GM21390 (cell line): ENCODE measurements around the gene HECTD2.
"Not testable (repeated sequence)": the region's sequence is repeated elsewhere in the genome, so short reads cannot be mapped to it uniquely, and the experiment has no call there.

ENCODE experiments used
- ATAC-seq: cut with Tn5 transposase; IDR thresholded peaks from one replicate; pipeline ENCODE4 v1.9.1; 2021; ENCODE audit not compliant: unreplicated experiment

HECTD2 gene

GRCh38 chr10:91411621-91412020, 1.5 kb downstream of the HECTD2 start:
- no peak for ATAC-seq

- ATAC-seq, result no peak
Observed at GRCh38 chr10:91412354-91413087, 2.4 kb downstream of the HECTD2 start.

DNA sequence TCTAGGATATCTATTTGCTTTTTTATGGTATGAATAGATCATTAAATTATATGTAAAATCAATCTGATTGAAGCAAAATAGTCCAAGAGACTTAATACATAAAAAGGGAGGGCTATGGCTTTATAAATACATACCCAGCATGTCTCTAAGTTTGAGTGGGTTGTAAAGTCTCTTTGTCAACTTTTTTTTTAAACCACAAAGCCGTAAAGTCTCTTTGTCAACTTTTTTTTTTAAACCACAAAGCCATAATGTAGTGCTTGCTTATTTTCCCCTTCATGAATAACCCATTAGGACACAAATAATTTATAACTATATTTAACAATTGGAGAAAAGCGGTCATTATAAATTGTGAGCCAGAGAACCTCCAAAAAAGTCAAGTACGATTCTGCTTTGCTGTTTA, 5.7 kb downstream of the HECTD2 start:
- no peak for ATAC-seq

DNA sequence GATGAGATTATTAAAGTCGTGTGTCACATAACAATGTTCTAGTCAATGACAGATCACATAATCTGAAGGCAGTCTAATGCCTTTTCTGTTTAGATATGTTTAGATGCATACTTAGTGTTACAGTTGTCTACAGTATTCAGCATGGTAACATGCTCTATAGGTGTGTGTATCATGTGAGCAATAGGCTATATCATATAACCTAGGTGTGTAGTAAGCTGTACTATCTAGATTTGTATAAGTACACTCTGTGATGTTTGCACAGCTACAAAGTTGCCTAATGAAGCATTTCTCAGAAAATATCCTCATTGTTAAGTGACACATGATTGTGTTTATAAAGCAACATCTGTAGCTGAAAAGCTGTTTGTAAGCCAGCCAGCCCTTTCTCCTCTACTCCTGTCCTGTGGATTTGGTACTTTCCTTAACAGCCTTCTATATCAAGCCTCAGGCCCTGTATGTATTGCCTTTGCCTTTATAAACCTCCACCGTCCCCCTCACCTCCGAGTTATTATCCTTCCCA, 6.3 kb downstream of the HECTD2 start:
- no peak for ATAC-seq

GRCh38 chr10:91418416-91418815, 8.3 kb downstream of the HECTD2 start:
- no peak for ATAC-seq

GRCh38 chr10:91420868-91421267, 10.7 kb downstream of the HECTD2 start:
- ATAC-seq, result no peak

GRCh38 chr10:91422915-91423314, 12.8 kb downstream of the HECTD2 start:
- ATAC-seq, result no peak

- no peak for ATAC-seq
Observed at GRCh38 chr10:91424016-91424415, 13.9 kb downstream of the HECTD2 start.

DNA sequence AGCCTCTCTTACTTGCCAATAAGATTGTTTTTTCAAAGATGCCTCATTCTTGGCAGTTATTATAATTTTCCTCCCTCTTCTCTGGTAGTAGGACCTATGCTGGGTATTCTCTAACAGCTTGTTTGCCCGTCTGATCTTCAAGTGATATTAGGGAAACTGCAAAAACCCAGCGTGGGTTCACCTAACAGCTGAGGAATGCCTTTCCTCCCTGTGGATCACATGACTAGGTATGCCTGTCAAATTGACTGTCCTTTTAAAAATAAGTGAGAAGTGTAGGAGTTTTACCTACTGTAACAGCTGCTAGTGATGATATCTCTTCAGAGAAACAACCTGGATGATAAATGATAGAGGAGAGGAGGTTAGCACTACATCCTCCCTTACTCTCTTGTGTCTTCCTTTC, 22.0 kb downstream of the HECTD2 start:
- no peak for ATAC-seq

- no peak for ATAC-seq
Observed at GRCh38 chr10:91433620-91434019, 23.5 kb downstream of the HECTD2 start.

DNA sequence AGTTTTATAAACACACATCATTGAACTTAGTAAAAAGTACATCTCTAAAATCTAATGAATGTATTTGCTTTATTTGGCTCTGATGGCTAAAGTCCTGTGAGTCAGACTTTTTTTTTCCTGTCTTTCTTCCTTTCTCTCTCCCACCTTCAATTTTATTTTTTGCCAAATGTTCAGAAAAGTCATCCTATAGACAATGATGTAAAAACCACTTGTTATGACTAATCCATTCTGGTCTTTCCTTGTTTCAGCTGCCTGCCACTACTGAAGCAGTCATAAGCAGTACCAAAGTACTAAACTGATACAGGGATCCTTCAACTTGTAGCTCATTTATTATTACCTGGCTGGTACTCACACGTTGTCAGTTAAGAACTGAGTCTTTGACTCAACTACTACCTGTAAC, 23.9 kb downstream of the HECTD2 start:
- ATAC-seq, result no peak

DNA sequence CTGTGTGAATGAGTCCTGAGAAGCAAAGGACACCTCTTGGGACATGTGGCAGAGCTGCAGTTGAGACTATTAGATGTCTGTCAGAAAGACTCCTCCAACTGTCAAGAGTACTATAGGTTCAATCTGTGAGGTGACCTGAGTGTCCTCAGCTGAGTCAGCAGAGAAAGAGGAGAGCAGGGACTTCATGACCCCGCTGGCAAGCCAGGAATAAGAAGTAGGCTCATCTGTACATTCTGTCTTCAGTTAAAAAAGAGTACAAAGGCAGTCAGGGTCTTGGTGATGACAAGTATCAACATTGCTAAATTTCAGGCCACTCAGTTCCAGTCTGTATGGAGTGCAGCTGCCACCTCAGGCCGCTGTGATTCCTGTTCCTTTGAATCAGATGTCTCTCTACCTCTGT, 25.1 kb downstream of the HECTD2 start:
- ATAC-seq, result no peak

DNA sequence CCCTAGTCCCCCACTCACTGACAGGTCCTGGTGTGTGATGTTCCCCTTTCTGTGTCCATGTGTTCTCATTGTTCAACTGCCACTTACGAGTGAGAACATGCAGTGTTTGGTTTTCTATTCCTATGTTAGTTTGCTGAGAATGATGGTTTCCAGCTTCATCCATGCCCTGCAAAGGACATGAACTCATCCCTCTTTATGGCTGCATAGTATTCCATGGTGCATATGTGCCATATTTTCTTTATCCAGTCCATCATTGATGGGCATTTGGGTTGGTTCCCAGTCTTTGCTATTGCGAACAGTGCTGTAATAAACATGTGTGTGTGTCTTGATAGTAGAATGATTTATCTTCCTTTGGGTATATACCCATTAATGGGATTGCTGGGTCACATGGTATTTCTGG, 28.1 kb downstream of the HECTD2 start:
- not testable (repeated sequence) for ATAC-seq

DNA sequence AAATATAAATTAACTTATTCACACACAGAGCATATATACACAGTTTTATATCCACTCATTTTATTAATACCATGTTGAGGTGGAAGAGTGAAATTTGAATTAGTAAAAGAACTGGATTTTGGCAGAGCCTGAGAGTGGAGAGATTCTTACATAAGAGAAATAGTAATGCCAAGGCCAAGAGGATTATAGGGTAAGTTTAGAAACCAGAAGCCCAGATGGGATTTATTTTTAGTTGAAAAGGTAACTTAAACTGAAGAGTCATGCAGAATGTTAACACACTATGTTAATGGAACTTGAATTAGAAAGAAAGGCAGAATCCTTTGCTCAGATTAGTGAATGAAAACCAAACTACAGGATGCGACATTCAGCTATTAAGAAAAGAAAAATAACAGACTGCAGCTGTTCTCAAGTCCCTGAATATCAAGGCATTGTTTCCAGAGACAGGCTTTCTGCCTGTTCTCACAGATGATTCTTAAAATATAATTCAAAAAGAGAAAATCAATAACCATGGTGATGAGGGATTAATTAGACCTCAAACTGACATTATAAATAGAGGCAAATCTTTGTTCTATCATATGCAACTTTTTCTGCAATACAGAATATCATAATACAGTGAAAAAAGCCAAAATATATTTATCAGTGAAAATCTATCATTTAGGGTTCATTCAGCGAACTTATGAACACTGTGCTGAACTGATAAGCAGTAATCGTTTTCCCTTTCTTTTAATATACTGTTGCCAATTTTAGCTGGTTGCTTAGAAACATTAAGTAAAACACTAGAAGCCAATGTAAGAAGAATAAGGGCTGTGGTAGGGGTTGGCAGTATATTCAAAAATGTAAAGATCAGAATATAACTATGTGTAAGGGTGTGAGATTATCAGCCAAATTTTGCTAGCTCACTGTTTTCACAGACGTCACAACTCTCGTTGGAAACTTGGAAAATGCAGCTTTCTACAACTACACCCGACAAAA, 34.4 kb downstream of the HECTD2 start:
- no peak for ATAC-seq

GRCh38 chr10:91452063-91452462, 41.9 kb downstream of the HECTD2 start:
- no peak for ATAC-seq

DNA sequence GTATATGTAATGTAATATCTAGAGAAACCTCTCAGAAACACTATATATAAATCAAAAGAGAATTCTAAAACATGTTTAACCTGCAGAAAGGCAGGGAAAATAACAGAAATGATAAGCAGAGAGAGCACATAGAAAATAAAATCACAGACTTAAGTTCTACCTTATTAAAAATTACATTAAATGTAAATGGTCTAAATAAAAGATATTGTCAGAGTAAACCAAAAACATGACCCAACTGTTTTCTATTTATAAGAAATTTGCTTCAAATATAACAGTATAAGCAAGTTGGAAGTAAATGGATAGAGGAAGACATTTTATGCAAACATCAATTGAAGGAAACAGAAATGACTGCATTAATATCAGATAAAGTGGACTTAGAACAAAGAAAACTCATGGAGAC, 43.4 kb downstream of the HECTD2 start:
- ATAC-seq, result no peak

GRCh38 chr10:91455135-91455534, 45.0 kb downstream of the HECTD2 start:
- not testable (repeated sequence) for ATAC-seq

- no peak for ATAC-seq
Observed at GRCh38 chr10:91460681-91461080, 50.5 kb downstream of the HECTD2 start.

GRCh38 chr10:91462423-91462822, 52.3 kb downstream of the HECTD2 start:
- no peak for ATAC-seq

- ATAC-seq, result no peak
Observed at GRCh38 chr10:91464500-91464899, 54.4 kb downstream of the HECTD2 start.

GRCh38 chr10:91465261-91465660, 55.1 kb downstream of the HECTD2 start:
- ATAC-seq, result no peak

DNA sequence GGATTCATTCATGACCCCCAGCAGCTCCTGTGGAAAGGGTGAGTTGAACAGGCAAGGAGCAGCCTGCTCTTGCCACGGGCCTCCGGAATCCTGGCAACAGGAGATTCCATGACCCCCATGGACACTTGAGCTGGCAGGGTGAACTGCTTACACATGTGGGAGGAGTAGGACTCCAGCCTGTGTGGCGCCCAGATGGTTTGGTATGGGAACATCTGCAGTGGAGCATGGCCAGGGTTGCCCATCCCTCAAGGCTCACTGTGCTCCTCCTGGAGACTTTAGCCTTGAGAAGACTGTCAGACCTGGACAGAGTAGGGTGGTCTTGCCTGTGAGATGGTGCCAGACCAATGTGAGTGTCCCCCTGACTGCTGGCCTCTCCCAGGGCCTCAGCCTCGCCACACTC, 57.0 kb downstream of the HECTD2 start:
- ATAC-seq, result no peak
